AG04450 (cell line): ENCODE measurements around the gene ILRUN. TPM values are rescaled to one million over a fixed set of nuclear protein-coding genes. Genes with fewer than 3 reads are reported as not detected.
"Not testable (repeated sequence)": the region's sequence is repeated elsewhere in the genome, so short reads cannot be mapped to it uniquely, and the experiment has no call there.

Experiments
- CTCF ChIA-PET: fragments of 300-600, 350-600 bp; formaldehyde crosslinking; extraction: SDS; loops from one replicate; lab custom pipeline; 2022; ENCODE audit warnings: antibody characterized with exemption, inconsistent platforms; lab: Charles Lee
- POLR2A ChIA-PET: fragments of 350-600 bp; formaldehyde crosslinking; extraction: SDS; loops from one replicate; lab custom pipeline; 2021; ENCODE audit warnings: antibody characterized with exemption, inconsistent platforms; lab: Yijun Ruan, JAX
- DNase-seq: peaks from one replicate; pipeline ENCODE4 v3.0.0-alpha.2; 2011; ENCODE audit warnings: low read depth, low spot score
- H3K27ac ChIP-seq: one replicate; pipeline ENCODE4 v1.5.1; 2012; ENCODE audit warnings: low read depth, low read length, control low read depth
- H3K27me3 ChIP-seq: one replicate; pipeline ENCODE4 v1.6.0; 2012; ENCODE audit warnings: low read length; ENCODE audit not compliant: control insufficient read depth, insufficient read depth
- H3K4me3 ChIP-seq: 2 replicates; pipeline ENCODE4 v1.5.1; 2011; ENCODE audit warnings: mild to moderate bottlenecking, low read depth, low read length, control low read depth
- H3K9me3 ChIP-seq: 2 replicates; pipeline ENCODE4 v1.5.1; 2012; ENCODE audit warnings: low read length; ENCODE audit not compliant: control insufficient read depth, insufficient read depth
- polyA plus RNA-seq: library from polyadenylated mRNA; depleted of rRNA; stranded (reverse); fragments of >200 nt; gene quantifications from 2 replicates; pipeline ENCODE4 v1.2.3, GENCODE V29; 2011
- TF ChIP-seq, protein P1 (sequence below): IDR thresholded peaks from 2 replicates; pipeline ENCODE4 v1.5.1; 2011; ENCODE audit warnings: low read depth, low read length, control low read depth, inconsistent platforms

Gene ILRUN
- polyA plus RNA-seq, 1 experiment, result 57.0 TPM

DNA sequence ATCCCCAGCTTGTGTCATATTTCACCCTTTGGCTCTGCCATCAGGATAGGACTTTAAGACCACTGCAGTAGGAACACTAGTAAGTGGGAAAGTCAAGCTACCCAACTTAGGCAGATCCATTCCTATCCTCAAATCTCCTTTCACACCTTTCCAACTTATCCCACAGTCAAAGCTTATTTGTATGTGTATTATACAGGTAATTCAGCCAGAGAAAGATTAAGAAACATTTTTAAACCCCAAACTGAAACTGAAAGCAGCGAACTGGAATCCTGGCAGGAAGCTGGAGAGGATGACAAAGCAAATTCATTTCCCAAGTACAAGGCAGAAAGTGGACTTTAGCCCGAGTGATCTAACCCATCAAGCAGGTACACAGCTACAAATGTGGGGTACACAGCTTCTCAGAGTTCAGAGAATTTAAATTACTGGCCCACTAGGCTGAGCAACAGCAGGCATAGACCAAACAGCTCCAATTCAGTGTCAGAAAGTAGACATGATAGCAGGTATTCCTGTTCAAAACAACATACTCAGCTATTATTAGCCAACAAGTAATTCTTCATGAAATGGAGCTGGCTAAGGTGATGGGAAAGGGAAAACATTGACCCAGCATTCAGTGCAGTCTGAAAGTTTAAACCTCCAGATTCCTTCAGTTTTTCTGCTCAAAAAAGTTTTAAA, 39.1 kb downstream of the ILRUN start:
- H3K27me3 ChIP-seq, result no peaks in the 10 kb centered on the region
- peak overlapping the region; percentile 96 for H3K27ac ChIP-seq
- ChIA-PET POLR2A (interaction anchor here (0.9 to 2.4 kb wide), 3 partner anchors 39 to 100 kb away, joined by 3 to 6 read pairs (median 6); partner anchors contain the start of genes ILRUN and SNRPC), CTCF (interaction anchor here (1.1 kb wide), 2 partner anchors 12 to 48 kb away, joined by 4 read pairs; no protein-coding TSS in a partner anchor)
- TF ChIP-seq, protein P1, sequence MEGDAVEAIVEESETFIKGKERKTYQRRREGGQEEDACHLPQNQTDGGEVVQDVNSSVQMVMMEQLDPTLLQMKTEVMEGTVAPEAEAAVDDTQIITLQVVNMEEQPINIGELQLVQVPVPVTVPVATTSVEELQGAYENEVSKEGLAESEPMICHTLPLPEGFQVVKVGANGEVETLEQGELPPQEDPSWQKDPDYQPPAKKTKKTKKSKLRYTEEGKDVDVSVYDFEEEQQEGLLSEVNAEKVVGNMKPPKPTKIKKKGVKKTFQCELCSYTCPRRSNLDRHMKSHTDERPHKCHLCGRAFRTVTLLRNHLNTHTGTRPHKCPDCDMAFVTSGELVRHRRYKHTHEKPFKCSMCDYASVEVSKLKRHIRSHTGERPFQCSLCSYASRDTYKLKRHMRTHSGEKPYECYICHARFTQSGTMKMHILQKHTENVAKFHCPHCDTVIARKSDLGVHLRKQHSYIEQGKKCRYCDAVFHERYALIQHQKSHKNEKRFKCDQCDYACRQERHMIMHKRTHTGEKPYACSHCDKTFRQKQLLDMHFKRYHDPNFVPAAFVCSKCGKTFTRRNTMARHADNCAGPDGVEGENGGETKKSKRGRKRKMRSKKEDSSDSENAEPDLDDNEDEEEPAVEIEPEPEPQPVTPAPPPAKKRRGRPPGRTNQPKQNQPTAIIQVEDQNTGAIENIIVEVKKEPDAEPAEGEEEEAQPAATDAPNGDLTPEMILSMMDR, result no peak
- H3K4me3 ChIP-seq, result peak overlapping the region; percentile 59
- peak; percentile 66 for DNase-seq
- H3K9me3 ChIP-seq, result no peaks in the 10 kb centered on the region

DNA sequence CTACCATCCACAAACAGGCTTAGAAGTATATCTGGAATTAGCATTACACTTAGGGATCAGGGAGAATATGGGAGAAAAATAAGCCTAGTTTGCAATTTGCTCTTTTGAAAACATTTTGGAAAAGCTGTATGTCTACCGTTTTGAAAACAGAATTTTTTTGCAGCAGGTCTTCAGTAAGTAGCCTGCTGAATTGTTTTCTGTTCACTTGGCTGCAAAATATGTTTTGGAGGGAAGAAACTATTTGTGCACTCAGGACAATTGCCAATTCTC, 39.6 kb downstream of the ILRUN start:
- POLR2A ChIA-PET, result interaction anchor here (0.5 to 2.4 kb wide), 3 partner anchors 39 to 119 kb away, joined by 3 to 6 read pairs (median 6); partner anchors contain the start of genes ILRUN and SNRPC
- TF ChIP-seq, protein P1, result no peak
- H3K9me3 ChIP-seq, result no peaks in the 10 kb centered on the region
- no peak for DNase-seq
- CTCF ChIA-PET, result interaction anchor here (1.1 kb wide), 2 partner anchors 11 to 48 kb away, joined by 4 read pairs; no protein-coding TSS in a partner anchor
- H3K27me3 ChIP-seq, result no peaks in the 10 kb centered on the region
- peak overlapping the region; percentile 96 for H3K27ac ChIP-seq
- H3K4me3 ChIP-seq, result peak overlapping the region; percentile 59

DNA sequence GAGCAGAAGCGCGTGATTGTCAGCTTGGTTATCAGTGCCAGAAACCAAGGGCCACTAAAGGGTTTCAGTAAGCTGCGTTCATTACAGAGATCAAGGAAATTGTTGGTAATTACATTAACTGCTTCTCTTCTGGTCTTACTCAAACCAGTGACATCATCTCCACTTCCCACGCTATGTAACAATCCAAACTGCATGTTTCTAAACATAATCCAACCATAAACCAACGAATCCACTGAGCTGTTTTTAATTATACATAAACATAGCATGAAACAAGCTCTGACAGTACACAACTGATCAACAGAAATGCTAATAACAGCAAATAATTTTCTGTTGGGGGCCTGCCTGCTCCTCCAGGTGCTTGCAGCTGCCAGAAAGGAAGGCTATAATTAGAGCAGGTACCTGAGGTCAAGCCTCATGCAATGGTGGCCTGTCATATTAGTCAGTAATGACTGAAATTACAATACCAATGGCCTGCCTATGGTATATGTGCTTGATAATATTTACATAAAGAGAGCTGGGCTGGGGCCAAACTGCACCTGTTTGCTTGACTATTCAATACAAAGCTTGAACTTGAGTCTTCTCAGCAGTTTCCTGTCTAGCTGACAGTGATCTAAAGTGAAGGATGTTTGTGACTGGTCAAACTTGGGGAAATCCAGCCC, 40.1 kb downstream of the ILRUN start:
- CTCF ChIA-PET, result interaction anchor here (1.1 kb wide), 2 partner anchors 11 to 48 kb away, joined by 4 read pairs; no protein-coding TSS in a partner anchor
- Histone ChIP-seq H3K27ac (peak overlapping the region; percentile 96), H3K4me3 (peak overlapping the region; percentile 59), H3K27me3 (no peaks in the 10 kb centered on the region), H3K9me3 (no peaks in the 10 kb centered on the region)
- POLR2A ChIA-PET, result interaction anchor here (0.5 to 2.4 kb wide), 3 partner anchors 40 to 120 kb away, joined by 3 to 6 read pairs (median 6); partner anchors contain the start of genes ILRUN and SNRPC
- DNase-seq, result peak; percentile 61
- TF ChIP-seq, protein P1, result no peak

DNA sequence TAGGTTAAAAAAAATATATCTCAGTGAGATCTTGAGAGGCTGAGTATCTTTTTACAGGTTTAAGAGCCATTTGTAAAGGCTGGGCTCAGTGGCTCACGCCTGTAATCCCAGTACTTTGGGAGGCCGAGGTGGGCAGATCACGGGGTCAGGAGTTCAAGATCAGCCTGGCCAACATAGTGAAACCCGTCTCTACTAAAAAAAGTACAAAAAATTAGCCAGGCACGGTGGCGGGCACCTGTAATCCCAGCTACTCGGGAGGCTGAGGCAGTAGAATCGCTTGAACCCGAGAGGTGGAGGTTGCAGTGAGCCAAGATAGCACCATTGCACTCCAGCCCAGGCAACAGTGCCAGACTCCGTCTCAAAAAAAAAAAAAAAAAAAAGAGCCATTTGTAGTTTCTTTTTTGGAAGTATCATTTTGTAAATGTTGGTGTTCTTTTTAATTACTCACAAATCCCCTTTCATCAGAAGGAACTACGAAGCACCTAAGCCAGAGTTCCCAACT, 40.6 kb downstream of the ILRUN start:
- POLR2A ChIA-PET, result interaction anchor here (2.4 kb wide), 1 partner anchor 40 kb away, joined by 6 read pairs; the partner anchor contains the start of gene ILRUN
- peak overlapping the region; percentile 96 for H3K27ac ChIP-seq
- CTCF ChIA-PET, result not testable (repeated sequence)

DNA sequence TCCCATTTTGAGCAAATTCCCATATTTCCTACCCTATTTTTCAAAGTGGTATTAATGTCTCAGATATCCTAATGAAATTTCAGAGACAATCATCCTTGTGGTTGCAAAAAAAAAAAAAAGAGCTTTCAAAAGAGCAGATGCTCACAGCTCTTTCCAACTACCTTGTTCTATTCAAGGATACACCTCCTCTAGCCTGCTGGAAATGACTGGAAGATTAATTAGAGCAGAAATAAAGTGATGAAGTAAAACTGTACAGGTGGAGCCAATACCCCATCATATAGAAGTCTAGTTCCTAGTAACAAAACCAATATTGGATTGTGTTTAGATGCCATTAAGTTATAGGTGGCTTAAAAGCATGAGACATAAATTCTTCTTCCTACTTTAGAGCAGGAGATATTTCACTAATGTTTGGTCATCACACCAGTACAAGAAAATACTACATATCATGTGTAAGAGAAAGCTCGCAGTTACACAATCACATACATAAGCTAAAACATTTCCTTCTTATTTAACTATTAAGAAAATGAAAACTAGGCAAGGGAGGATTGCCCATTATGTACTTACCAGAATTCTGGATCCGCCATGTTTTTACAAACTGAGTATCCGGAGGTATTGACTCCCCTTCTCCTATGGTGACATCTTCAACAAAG, 42.4 kb downstream of the ILRUN start:
- Histone ChIP-seq H3K27me3 (no peaks in the 10 kb centered on the region), H3K27ac (no peak overlapping the region), H3K9me3 (no peaks in the 10 kb centered on the region), H3K4me3 (no peak overlapping the region)
- no peak for DNase-seq
- CTCF ChIA-PET, result interaction anchor here (0.6 to 1.0 kb wide), 2 partner anchors 25 to 45 kb away, joined by 4 read pairs; no protein-coding TSS in a partner anchor
- POLR2A ChIA-PET, result interaction anchor here (0.7 kb wide), 1 partner anchor 229 kb away, joined by 7 read pairs; no protein-coding TSS in a partner anchor
- TF ChIP-seq, protein P1, result no peak

More for the DNA sequence above, 40.6 kb downstream of the ILRUN start:
- H3K9me3 ChIP-seq, H3K4me3 ChIP-seq, DNase-seq, H3K27me3 ChIP-seq: not testable (repeated sequence)
